ENCODE data around the gene MICALL2. TPM values are rescaled to one million over a fixed set of nuclear protein-coding genes. Genes with fewer than 3 reads are reported as not detected.

MICALL2 gene
- 1 to 10 TPM; 2.1 to 2.3 TPM for total RNA-seq

DNA sequence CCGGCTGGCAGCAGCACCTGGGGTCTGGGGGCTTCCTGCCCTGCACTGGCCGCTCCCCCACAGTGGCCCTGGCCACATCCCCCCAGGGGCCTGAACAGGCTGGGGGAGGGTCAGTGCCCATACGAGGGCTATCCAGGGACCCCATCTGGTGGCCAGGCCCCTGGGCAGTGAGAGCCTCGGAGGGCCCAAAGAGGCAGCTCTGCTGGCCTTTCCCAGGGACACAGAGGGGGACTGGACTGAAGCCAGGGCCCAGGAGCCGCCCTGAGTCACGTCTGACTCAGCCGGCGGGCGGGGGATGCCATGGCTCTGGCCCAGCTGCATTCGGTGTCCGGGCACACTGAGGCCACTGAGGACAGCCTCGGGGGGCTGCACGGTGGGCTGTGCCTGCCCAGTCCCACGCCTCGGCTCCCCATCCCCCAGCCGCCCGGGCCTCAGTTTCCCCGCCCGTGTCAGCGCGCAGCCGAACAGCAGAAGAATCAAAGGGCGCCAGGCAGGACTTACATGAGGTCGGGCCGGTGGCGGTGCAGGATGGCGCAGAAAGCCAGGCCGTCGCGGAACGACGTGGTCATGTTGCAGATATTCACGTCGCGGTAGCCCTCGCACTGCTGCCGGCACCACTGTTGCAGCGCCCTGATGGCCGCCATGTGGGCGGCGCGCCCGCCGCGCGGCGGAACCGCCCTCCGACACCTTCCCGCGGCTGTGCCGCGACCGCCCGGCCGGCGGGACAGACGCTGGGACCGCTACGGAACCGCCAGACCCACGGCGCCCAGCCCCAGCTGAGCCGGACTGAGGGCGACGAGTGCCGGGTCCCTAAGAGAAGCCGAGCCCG is at the start of gene MICALL2:
TSS of gene MICALL2 (minus strand) at position 788 of the 829 bp plus-strand sequence. CDS start at position 644, 144 bp downstream.
- DNase-seq = peak; percentile 49
- peaks cover 6% of the 10 kb centered on the region for H3K4me1 Mint-ChIP-seq
- H3K36me3 Mint-ChIP-seq = no peaks in the 10 kb centered on the region
- peak within 1 kb of the TSS; percentile 70 for H3K4me3 Mint-ChIP-seq
- H3K27me3 Mint-ChIP-seq = no peaks in the 10 kb centered on the region
- H3K9me3 Mint-ChIP-seq = no peaks in the 10 kb centered on the region
- no peak within 1 kb of the TSS for H3K27ac Mint-ChIP-seq

DNA sequence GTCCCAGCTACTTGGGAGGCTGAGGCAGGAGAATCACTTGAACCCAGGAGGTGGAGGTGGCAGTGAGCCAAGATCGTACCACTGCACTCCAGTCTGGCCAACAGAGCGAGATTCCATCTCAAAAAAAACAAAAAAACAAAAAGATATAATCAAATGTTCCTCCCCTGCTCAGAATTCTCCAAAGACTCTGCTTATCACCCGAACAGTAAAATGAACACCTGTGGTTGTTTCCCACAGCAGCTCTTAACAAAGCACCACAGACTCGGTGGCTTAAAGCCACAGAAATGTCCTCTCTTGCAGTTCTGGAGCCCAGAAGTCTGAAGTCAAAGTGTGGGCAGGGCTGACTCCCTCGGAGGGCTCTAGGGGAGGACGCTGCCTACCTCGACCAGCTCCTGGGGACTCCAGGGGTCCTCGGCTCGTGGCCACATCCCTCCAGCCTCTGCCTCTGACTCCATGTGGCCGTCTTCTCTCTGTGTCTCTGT is 49.0 kb upstream of the MICALL2 start:
- peaks cover 5% of the 10 kb centered on the region for H3K36me3 Mint-ChIP-seq
- H3K9me3 Mint-ChIP-seq = no peaks in the 10 kb centered on the region
- peaks cover 29% of the 10 kb centered on the region for H3K4me1 Mint-ChIP-seq
- peak overlapping the region; percentile 65 for H3K27ac Mint-ChIP-seq
- no peak for DNase-seq
- no peaks in the 10 kb centered on the region for H3K27me3 Mint-ChIP-seq
- no peak overlapping the region for H3K4me3 Mint-ChIP-seq

DNA sequence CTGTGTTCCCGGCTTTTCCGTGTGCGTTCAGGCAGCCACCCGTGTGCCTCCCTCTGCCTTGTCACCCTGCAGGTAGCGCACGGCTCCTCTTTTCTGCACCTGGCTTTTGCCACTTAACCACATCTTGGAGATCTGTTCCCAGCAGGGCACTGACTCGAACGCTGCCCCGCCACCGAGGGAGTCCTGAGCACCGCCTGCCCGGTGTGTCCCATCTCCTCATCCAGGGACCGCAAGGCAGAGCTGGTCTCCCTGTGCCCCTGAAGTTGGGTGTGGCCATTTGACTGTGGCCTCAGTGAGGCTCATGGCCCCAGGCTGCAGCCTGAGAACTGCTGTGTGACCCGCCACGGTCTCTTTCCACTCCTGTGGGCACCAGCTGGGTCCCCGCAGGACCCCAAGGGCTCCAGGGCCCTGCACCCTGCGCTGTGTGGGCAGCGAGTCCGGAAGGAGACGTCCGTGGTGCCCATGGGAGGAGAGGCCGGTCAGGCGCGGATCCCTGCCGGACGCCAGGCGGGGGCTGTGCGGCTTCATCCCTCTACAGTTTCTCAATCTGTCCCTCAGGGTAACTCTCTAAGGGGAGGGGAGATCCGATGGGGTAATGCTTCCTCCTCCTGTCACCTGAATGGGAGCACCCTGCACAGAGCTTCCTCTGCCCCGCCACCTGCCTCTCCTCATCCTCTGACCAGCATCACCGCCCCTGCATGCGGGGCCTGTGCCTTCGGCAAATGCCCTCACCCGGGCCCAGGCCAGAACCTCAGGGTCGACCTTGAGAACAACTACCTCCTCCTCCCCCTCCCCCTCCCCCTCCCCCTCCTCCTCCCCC is 46.7 kb upstream of the MICALL2 start:
- H3K9me3 Mint-ChIP-seq = no peaks in the 10 kb centered on the region
- no peaks in the 10 kb centered on the region for H3K27me3 Mint-ChIP-seq
- H3K4me1 Mint-ChIP-seq = peaks cover 34% of the 10 kb centered on the region
- H3K27ac Mint-ChIP-seq = peak overlapping the region; percentile 45
- H3K4me3 Mint-ChIP-seq = peak overlapping the region; percentile 65
- peaks cover 12% of the 10 kb centered on the region for H3K36me3 Mint-ChIP-seq
- peak; percentile 26 for DNase-seq

DNA sequence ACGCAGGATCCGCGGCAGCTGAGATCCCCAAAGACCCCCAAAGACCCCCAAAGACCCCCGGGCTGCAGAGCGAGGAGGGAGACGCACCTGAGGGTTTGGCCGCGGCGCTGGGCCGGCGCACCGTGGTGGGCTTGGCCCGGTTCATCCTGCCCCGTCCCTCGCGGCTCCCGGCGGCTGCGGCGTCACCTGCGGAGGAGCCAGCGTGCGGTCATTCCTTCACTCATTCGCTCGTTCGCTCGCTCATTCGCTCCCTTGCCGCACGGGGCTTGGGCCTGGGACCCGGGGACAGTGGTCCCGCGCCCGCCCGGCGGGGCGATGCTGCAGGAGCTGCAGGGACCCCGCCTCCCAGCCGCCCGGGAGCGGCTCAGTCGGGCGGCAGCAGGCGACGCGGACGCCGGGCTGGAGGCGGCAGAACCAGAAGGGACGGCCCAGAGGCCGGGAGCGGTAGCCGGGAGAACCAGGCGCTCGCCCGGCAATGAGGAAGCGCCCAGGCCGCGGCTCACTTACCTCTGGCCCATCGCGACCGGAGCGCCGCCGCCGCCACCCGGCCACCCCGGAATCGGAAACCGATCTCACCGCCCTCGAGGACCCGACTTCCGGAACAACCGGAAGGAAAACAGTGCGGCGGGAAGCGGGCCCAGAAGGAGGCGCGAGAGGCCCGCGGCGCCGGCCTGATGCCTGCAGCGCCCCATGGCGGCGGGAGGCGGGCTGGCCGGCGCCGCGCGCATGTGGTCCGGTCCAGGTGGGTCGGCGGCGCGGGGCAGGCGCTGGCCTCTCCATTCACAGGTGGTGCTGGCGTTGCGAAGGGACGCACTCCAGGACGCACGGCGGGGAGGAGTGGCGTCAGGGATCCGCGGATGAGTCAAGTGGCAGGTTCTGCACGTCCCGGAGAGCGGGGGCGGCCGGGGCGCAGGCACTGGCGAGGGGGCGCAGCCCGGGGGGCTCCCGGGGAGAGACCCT is 44.8 kb upstream of the MICALL2 start, which contains the start of gene INTS1:
TSS of gene INTS1 (minus strand) at position 574 of the 960 bp plus-strand sequence. CDS start at position 145, 429 bp downstream.
- Mint-ChIP-seq H3K36me3 (peaks cover 13% of the 10 kb centered on the region), H3K4me3 (peak within 1 kb of the TSS; percentile 89), H3K27me3 (no peaks in the 10 kb centered on the region), H3K4me1 (peaks cover 30% of the 10 kb centered on the region), H3K9me3 (no peaks in the 10 kb centered on the region), H3K27ac (peak within 1 kb of the TSS; percentile 86)
- DNase-seq = peak; percentile 93

DNA sequence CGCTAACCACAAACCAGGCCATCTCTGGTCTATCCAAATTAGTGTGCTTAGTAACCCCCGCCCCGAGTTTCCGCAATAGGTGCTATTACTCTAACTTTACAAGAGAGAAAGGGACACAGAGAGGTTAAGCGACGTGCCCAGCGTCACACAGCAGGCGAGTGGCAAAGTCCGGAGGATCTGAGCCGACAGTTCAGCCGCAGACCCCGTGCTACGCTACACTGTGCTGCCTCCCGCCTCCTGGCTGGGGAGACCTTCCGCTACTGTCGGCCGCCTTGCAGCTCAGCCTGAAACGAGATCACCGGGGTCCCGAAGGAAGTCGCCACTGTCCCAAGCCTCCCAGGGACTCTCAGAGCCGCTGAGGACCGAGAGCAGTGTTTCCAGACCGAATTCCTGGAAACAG is 44.1 kb upstream of the MICALL2 start:
- peak overlapping the region; percentile 34 for H3K27ac Mint-ChIP-seq
- H3K9me3 Mint-ChIP-seq = no peaks in the 10 kb centered on the region
- no peak for DNase-seq
- H3K36me3 Mint-ChIP-seq = peaks cover 10% of the 10 kb centered on the region
- peak overlapping the region; percentile 85 for H3K4me3 Mint-ChIP-seq
- H3K4me1 Mint-ChIP-seq = peaks cover 27% of the 10 kb centered on the region
- H3K27me3 Mint-ChIP-seq = no peaks in the 10 kb centered on the region

DNA sequence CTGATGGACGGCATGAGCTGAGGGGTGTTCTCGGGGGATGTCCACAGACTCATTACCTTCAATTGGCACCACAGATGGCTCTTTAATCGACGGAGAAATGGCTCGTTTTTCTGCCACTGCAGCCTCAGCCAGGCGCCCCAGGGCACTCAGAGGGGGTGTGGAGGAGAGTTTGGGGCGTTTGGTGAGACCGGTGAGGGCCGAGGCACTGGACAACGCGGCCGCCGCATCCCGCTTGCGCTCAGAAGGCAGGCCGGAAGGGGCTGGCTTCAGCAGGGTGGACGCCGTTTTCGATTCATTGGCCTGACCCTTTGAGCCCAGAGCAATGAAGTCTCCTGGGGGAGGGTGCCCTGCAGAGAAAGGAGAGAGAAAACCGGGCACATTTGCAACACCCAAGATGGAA is 43.6 kb upstream of the MICALL2 start:
- H3K36me3 Mint-ChIP-seq = peaks cover 8% of the 10 kb centered on the region
- no peaks in the 10 kb centered on the region for H3K9me3 Mint-ChIP-seq
- peak overlapping the region; percentile 45 for H3K27ac Mint-ChIP-seq
- no peak for DNase-seq
- peaks cover 25% of the 10 kb centered on the region for H3K4me1 Mint-ChIP-seq
- peak overlapping the region; percentile 85 for H3K4me3 Mint-ChIP-seq
- no peaks in the 10 kb centered on the region for H3K27me3 Mint-ChIP-seq

DNA sequence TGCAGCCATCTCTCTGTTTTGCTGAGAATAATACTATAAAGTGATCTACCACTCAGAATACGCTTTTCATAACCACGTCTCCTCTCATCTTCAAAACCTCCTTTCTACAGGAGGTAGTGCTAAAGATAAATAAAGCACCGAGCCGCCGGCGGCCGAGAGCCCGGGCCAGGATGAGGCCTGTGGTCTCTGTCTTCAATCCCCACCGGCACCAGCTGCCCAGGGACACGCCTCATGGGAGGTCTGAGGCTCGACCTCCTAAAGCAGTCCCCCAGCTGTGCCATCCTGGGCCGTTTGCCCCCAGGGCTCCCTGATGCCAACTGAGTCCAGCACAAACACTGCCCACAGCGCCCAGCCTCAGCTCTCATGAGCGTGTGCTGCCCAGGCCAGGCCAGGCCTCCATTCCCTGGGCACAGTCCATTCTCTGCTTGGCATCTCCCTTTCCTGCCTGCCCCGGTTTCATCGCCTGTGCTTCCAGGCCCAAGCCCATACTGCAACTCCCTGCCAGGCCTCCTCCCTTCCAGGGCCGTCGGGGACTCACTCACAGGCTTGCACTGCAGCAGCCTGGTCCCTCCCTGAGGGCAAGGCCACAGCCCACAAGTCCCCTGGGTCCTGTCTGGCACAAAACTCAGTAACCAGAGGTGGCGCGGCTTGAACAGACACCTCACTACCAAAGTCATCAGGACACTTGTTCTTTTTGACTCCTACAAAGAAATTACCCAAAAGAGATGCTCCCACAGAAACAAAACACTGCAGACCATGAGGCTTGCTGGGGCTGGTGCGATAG is 42.4 kb upstream of the MICALL2 start:
- Mint-ChIP-seq H3K4me1 (peaks cover 21% of the 10 kb centered on the region), H3K36me3 (peaks cover 8% of the 10 kb centered on the region), H3K9me3 (no peaks in the 10 kb centered on the region), H3K27me3 (no peaks in the 10 kb centered on the region), H3K4me3 (peak overlapping the region; percentile 85), H3K27ac (no peak overlapping the region)
- DNase-seq = no peak

DNA sequence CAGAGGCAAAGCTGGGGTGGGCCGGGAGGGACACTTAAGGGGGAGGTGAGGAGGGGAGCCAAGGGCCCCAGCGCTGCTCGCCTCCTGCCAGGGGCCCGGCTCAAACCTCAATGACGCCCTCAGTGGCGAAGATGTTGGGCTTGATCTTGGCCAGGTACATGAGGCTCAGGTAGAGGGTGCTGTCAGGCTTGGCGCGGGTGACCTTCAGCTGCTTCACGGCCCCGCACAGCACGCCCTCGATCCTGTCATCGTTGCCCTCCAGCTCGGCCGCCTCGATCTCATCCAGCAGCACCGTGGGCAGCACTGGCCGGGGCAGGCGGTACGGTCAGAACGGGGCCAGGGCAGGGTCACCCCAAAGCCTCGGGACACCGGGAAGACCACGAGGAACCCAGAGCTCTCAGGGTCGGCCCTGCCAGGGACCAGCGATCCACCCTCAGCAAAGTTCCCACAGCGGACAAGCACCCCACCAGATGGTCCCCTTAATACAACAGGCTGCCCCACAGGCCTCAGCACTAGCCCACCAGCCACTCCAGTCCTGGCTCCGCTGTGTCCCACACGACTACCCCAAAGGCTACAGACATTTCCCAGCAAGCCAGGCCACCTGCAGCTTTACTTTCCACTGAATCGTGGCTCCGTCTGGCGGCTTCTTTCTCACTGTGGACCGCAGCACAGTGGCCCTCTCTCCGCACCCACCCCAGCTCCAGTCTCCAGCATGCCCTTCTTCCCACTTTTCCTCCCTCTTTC is 41.0 kb upstream of the MICALL2 start:
- peak overlapping the region; percentile 14 for H3K4me3 Mint-ChIP-seq
- H3K4me1 Mint-ChIP-seq = peaks cover 17% of the 10 kb centered on the region
- H3K9me3 Mint-ChIP-seq = no peaks in the 10 kb centered on the region
- H3K27me3 Mint-ChIP-seq = no peaks in the 10 kb centered on the region
- H3K36me3 Mint-ChIP-seq = peaks cover 8% of the 10 kb centered on the region
- DNase-seq = no peak
- no peak overlapping the region for H3K27ac Mint-ChIP-seq

DNA sequence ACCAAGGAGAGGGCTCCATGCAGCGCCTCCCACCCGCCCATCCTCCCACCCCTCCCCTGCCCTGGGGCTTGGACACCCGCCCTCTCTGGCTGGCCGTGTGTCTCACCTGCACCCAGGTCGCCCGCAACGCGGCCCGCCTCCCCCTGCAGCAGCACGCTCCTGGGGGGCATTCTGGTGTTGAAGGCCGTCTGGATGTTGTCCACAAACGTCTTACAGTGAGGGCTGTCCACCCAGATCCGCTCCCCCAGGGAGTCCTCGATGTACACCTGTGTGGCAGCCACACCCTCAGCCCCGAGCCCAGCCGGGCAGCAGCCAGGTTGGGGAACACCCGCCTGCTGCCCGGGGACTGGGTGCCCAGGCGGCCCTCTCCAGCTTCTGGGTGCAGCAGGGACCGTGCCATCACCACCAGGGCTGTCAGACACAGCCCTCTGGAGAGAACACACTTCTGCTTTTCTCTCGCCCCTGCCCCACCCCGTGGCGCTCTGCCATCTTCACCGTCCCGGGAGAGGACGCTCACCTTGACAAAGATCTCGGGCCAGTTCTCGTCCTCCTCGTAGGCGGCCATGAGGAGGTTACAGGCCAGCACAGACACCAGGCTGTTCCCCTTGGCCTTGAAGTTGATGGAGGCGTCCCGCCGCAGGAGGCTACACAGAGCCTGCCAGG is 40.2 kb upstream of the MICALL2 start:
- H3K36me3 Mint-ChIP-seq = peaks cover 8% of the 10 kb centered on the region

DNA sequence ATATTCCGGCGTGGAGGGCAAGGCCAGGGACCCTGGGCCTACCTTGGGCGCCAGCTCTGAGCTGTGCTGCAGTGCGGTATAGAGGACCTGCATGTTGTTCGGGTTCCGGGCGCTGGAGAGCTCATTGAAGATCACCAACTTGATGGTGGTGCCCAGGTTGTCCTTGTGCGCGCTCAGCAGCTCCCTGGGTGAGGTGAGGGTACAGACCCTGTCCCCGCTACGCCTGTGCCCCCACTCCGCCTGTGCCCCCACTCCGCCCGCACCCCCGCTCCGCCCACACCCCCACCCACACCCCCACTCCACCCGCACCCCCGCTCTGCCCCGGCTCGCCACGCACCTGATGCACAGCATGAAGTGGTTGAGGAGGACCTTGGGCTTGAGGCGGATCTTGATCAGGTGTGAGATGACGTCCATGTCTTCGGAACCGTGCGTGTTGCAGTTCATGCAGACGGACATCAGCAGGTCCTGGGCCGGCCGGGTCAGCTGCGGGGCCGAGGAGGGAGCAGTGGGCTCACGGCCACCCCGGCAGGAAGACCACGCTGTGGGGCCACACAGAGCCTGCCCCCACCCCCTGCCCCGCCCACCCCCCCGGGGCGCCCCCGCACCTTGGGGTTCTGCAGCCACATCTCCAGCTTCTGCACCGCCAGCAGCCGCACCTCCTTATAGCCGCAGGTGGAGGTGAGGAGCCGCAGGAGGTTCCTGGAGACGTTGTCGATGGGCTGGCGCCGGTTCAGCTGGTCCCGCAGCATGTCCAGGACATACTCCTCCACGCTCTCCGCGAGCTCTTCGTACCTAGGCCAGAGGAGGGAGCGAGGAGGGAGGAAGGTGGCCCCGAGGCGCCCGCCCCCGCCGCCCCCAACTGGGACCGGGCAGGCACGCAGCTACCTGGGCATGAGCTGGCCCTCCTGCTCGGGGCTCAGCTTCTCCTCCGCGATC is 39.4 kb upstream of the MICALL2 start:
- H3K36me3 Mint-ChIP-seq = peaks cover 8% of the 10 kb centered on the region
- H3K9me3 Mint-ChIP-seq = no peaks in the 10 kb centered on the region
- H3K4me1 Mint-ChIP-seq = peaks cover 17% of the 10 kb centered on the region

More for the DNA sequence above, 40.2 kb upstream of the MICALL2 start:
- H3K27ac Mint-ChIP-seq = no peak overlapping the region
- no peaks in the 10 kb centered on the region for H3K27me3 Mint-ChIP-seq
- H3K4me3 Mint-ChIP-seq = no peak overlapping the region
- H3K4me1 Mint-ChIP-seq = peaks cover 17% of the 10 kb centered on the region
- DNase-seq = no peak
- H3K9me3 Mint-ChIP-seq = no peaks in the 10 kb centered on the region

DNA sequence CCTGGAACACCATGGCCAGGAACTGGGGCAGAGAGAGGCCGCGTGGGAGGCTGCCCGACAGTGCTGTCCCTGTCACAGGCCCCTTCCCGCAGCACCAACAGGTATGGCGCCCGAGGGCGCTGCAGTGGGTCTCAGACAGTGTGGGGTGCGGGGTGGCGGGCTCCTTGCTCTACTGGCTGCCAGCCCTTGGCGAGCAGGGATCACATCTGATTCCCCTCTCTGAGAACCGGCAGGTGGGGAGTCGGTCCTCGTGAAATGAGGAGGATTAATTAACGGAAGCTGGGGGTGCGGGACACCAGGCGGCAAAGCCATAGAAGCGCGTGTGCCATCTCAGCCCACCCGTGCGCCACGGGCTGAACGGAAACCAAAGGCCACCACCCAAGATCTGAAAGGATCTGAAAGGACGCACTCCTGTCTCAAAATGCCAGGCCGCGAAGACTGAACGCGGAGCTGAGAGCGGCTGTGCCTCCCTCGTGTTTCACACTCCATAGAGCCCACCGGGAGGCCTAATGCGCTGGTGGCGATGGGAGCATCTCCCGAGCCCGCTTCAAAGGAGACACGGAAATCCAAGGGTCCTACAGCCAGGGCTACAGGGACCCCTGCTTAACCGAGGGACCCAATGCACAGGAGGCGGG is 38.1 kb upstream of the MICALL2 start:
- Mint-ChIP-seq H3K27me3 (no peaks in the 10 kb centered on the region), H3K27ac (no peak overlapping the region), H3K4me3 (no peak overlapping the region), H3K4me1 (peaks cover 10% of the 10 kb centered on the region), H3K36me3 (peaks cover 5% of the 10 kb centered on the region), H3K9me3 (no peaks in the 10 kb centered on the region)
- no peak for DNase-seq

More for the DNA sequence above, 39.4 kb upstream of the MICALL2 start:
- no peak overlapping the region for H3K27ac Mint-ChIP-seq
- DNase-seq = no peak
- no peak overlapping the region for H3K4me3 Mint-ChIP-seq
- no peaks in the 10 kb centered on the region for H3K27me3 Mint-ChIP-seq
